H54 (cell line): ENCODE data around the gene HOGA1.
"Not testable (repeated sequence)": the region's sequence is repeated elsewhere in the genome, so short reads cannot be mapped to it uniquely, and the experiment has no call there.

ENCODE experiments used
- DNase-seq: peaks from one replicate; pipeline ENCODE4 v3.0.0; 2011; ENCODE audit warnings: low spot score, mixed read lengths; ENCODE audit not compliant: insufficient read length
- FAIRE-seq: peaks from 3 replicates; lab custom pipeline; 2011; peaks lifted over from hg19 to GRCh38; lab: Jason Lieb, UNC
- POLR2A ChIP-seq: IDR thresholded peaks from 2 replicates; pipeline ENCODE4 v1.6.1; 2011; ENCODE audit warnings: low read depth, mild to moderate bottlenecking, low read length

HOGA1 gene

GRCh38 chr10:97547962-97548361, 36.2 kb upstream of the HOGA1 start:
- FAIRE-seq (no peak), DNase-seq (no peak)
- TF ChIP-seq POLR2A, result no peak

GRCh38 chr10:97548828-97549455, 35.2 kb upstream of the HOGA1 start:
- no peak for FAIRE-seq
- no peak for TF ChIP-seq POLR2A
- DNase-seq, result no peak

- FAIRE-seq (no peak), DNase-seq (no peak)
- no peak for TF ChIP-seq POLR2A
Measured at GRCh38 chr10:97549587-97550322, 34.4 kb upstream of the HOGA1 start.

- no peak for FAIRE-seq
Measured at GRCh38 chr10:97550336-97551149, 33.6 kb upstream of the HOGA1 start.

GRCh38 chr10:97551271-97551670, 32.9 kb upstream of the HOGA1 start:
- FAIRE-seq, result no peak
- no peak for DNase-seq
- TF ChIP-seq POLR2A, result no peak

More at GRCh38 chr10:97550336-97551149, 33.6 kb upstream of the HOGA1 start:
- no peak for DNase-seq
- no peak for TF ChIP-seq POLR2A

GRCh38 chr10:97553575-97554031, 30.6 kb upstream of the HOGA1 start:
- FAIRE-seq, result peak; percentile 43
- TF ChIP-seq POLR2A, result no peak
- DNase-seq, result no peak

GRCh38 chr10:97554336-97554735, 29.9 kb upstream of the HOGA1 start:
- not testable (repeated sequence) for FAIRE-seq, DNase-seq

- not testable (repeated sequence) for FAIRE-seq, DNase-seq
Measured at GRCh38 chr10:97555541-97555940, 28.6 kb upstream of the HOGA1 start.

GRCh38 chr10:97560731-97561381, 23.3 kb upstream of the HOGA1 start:
- not testable (repeated sequence) for DNase-seq, FAIRE-seq

- DNase-seq, FAIRE-seq: not testable (repeated sequence)
Measured at GRCh38 chr10:97561386-97562077, 22.7 kb upstream of the HOGA1 start.

- not testable (repeated sequence) for DNase-seq, FAIRE-seq
Measured at GRCh38 chr10:97562329-97562728, 21.9 kb upstream of the HOGA1 start.

GRCh38 chr10:97563337-97563736, 20.9 kb upstream of the HOGA1 start:
- no peak for TF ChIP-seq POLR2A
- FAIRE-seq (no peak), DNase-seq (no peak)

- DNase-seq (no peak), FAIRE-seq (no peak)
- no peak for TF ChIP-seq POLR2A
Measured at GRCh38 chr10:97564776-97565175, 19.4 kb upstream of the HOGA1 start.
